GM21526 (cell line): ENCODE measurements around the gene PCGF3.
"Not testable (repeated sequence)": the region's sequence is repeated elsewhere in the genome, so short reads cannot be mapped to it uniquely, and the experiment has no call there.

Experiments
- ATAC-seq: cut with Tn5 transposase; IDR thresholded peaks from one replicate; pipeline ENCODE4 v1.9.1; 2021; ENCODE audit warnings: moderate library complexity; ENCODE audit not compliant: unreplicated experiment, low FRiP score

The PCGF3 gene

DNA sequence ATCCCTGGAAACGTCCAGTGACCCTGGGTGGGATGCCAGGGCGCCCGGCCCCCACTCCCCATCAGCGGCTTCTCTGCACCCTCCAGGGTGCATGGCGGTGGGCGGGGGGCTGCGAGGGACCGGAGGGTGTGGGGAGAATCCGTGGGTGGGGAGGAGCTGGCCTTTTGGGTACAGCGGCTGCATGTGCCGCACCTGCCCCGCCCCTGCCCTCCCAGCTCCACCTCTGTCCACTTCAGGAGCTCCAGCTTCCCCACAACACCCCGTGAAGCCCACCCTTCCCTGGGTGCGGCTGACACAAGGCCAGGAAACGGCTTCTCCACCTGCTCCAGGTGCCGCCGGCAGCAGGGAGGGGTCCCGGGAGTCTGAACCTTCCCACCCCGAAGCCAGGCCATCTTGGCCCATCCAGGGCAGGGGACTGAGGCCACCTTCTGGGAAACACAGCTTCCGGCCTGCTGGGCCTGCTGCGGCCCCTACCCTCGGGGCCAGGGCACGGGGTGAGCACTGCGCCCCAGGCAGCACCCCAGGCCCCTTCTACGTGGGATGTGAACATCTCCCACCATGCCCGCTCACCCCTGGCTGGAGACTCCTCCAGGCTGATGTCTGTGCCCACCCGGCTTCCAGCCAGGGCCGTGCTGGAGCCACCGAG is 85.7 kb downstream of the PCGF3 start:
- no peak for ATAC-seq

DNA sequence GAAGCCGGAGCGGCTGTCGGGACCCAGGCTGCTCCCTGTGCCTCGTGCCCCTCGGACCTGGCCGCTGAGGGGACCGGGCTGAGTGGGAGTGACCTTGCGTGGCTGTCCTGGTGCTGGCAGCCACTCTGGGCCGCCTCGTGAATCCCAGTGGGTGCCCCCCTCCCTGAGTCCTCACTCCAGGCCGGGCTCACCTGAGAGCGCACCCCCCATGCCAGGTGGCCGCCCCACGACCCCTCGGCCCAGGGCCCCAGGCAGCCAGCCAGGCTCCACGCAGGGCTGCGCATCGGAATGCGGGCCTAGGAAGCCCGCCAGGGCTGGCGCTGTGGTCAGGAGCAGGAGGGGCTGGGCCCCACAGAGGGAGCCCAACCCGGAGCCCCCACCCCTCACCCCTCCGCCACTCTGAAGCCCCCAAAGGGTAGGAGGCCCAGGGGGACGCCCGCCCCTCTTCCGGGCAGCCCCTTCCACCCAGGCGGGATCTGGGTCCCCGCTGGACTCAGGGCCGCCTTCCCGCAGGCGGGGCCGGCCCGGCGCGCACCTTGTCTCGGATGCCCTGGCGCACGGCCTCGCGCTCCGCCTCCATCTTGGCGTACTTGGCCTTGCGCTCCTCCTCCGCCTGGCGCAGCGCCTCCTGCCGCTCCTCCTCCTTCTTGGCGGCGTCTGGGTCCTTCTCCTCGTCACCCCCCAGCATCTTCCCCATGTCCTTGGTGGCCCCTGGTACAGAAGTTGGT is 86.4 kb downstream of the PCGF3 start:
- ATAC-seq, result no peak

DNA sequence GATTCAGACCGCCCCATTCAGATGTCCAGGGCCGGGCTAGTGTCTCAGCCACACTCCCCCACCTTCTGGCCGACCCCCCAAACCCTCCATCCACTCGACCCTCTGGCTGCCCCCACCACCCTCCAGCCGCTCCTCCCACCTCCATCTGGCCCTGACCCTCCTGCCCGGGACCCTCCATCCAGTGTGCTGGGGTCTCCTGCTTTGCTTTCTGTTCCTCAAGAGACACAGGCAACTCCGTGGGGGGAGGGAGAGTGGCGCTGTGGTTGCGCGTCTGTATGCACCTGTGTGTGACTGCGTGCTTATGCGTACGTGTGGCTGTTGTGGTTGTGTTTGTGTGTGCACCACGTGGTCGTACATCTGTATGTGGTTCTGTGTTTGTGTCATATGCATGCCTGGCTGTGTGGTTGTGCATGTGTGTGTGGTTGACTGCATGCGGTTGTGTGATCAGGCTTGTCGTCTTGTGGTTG is 87.0 kb downstream of the PCGF3 start:
- ATAC-seq, result no peak

DNA sequence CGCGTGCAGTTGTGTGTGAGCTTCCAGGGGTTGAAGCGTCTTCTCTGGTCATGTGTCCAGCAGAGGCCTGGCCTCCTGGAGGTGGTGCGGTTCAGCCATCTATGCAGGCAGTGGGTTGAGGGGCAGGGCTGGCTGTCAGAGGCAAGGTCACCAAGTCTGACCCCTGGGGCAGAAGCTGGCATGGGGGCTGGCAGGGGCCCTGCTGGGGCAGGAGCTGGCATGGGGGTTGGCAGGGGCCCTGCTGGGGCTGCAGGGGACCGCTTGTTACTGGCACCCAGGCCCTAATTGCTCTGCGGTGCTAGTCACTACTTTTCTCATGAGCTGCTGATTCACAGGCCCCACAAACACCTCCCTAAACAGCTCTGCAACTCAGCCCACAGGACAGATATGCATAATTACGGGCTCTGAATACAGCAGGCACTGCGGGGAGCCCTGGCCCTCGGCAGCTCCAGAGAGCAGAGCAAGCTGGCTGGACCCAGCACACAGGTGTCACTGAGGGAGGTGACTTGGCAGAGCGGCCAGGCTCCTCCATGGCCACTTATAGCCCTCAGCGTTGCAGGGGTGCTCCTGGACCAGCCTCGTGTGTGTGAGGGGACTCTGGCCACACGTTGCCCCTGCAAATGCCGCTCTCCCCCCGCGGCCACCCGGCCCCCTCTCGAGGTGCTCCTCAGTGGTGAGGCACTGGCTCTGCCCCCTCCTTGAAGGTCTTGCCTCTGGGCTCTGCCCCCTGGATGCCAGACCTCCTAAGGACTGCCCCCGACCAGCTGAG is 87.6 kb downstream of the PCGF3 start:
- no peak for ATAC-seq

DNA sequence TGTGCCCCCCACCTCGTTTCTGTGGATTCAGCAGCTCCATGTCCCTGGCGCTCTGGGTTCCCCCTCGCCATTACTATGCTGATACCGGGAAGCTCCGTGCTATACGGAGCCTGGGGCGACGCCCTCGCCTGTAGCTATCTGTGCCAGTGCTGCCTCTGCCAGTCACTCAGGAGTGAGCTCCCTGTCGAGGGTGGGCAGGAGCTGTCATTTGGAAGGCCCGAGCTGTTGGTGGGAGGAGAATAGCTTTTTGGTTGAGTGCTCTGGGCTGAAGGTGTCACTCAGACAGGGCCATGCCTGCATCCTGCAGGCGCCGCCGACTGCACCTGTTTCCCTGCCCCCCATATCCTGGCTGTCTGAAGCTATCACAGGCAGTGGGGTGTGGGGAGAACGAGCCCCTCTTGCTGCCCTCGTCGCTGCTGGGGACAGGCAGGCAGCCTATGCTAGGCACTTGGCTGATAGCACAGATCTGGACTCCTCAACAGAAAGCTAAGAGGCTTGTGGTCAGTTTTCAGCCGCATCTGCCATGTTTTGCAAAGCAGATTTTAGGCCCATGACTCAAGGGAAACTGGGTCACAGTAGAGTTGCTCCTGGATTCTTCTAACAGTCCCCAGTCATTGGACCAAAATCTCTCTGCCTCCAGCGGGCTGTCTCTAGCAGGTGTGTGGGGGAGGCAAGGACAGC is 88.4 kb downstream of the PCGF3 start:
- no peak for ATAC-seq

DNA sequence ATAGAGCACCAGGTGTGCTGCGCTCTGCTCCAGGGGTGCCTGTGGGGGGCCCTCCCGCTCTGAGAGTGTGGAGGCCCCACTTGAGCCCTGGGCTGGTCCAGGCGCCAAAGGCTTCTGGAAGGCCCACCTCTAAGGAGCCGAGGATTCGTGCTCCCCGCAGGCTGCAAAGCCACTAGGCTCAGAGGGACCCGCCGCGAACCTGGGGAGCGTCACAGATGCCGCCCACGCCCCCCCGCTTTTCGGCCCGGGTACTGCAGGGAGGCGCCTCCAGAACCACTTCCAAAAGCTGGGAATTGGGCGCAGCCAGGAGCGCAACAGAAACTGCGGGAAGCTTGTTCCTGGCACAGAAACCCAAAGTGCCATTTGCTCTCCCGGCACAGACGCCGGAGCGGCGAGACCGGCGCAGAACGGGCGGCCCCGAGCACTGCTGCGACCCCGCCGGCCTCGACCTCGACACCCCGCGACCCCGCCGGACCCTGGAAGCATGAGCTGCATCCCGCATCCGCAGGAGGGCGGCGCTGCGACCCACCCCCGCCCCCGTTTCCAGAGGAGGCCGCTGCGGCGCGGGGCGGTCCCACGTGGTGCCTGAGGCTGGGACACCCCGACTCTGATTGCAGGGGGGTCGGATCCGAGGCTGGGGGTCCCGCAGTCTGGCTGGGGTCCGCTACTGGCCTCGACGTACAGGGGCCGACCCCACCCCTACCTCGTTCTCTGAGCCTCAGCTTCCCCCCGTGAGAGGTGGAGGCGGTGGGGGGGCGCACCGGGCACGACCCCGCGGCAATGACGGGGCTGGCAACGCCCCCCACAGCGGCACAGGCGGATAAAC is 89.5 kb downstream of the PCGF3 start:
- ATAC-seq, result no peak

DNA sequence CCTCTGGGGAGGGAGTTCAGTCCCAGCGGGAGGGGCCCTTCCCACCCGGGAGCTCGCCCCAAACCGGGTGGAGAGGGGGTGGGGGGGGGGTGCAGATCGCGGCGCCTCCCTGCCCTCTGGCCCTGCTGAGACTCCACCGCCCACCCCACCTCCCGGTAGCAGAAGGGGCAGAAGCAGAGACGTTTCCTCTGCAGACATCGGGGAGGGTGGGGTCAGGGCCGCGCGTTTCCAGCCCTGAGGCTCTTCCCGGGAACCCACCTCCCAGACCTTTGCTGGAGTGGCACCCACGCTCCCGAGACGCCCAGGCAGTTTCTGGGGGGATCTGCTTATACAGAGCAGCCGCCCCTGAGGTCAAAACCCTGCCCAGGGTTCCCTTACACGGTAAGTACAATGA is 90.1 kb downstream of the PCGF3 start:
- ATAC-seq, result no peak

DNA sequence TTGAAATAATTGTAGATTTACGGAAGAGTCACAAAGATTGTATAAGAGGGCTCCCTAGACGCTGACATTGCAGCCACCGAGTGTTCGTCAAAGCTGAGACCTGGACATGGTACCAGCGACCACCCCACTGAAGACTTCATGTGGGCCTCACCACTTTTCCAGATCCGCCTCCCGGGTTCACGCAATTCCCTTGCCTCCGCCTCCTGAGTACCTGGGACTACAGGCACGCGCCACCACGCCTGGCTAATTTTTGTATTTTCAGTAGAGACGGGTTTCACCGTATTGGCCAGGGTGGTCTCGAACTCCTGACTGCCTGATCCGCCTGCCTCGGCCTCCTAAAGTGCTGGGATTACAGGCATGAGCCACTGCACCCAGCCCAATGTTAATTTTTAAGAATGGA is 90.6 kb downstream of the PCGF3 start:
- ATAC-seq, result no peak

DNA sequence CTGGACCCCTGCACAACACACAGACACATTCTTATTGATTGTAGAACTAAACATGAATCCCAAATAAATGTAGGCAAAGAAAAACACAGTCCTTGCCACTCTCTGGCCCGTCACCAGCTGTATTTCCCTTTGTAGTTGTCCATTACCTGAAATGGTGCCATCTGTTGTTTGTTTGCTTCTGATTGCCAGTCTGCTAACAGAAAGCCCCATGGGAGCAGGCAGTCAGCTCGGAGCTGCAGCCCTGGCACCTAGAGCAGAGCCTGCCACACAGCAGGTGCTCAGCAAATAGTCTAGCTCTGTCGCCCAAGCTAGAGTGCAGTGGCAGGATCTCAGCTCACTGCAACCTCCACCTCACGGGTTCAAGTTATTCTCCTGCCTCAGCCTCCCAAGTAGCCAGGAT is 91.4 kb downstream of the PCGF3 start:
- no peak for ATAC-seq

DNA sequence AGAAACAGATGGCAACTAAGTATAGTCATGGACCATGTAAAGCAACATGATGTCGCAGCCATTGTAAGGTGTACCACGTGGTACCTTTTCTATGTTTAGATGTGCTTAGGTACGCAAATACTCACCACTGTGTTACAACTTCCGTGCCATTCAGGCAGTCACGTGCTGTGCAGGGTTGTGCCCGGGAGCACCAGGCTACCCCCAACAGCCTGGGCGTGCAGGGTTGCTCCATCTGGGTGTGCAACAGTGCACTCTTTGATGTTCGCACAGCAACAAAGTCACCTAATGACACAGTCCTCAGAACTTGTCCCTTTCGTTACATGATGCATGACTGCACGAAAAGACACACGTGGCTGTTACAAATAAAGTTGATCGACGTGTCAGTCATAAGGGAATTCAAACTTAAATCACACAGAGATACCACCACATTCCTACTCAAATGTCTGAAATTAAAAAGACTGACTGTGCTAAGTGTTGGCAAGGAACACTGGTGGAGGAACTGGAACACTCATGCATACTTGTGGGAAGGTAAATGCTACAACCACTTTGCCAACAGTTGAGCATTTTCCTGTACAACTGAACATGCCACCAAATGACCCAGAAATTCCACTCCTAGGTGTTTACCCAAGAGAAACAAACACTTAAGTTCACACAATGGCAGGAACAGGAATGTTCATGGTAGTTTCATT is 95.9 kb downstream of the PCGF3 start:
- no peak for ATAC-seq

DNA sequence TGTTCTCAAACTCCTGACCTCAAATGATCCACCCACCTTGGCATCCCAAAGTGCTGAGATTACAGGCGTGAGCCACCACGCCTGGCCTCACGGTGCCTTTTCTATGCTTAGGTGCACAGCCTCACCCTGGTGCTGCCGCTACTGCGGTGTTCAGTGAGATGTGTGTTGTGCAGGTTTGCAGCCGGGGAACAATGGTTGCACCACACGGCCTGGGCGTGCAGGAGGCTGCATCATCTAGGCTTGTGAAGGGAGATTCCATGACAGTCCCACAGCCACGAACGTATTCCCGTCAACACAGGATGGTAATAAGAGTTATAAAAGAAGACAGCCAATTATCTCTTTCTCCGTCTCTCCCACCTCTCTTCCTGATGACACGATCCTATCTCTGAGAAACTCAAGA is 98.3 kb downstream of the PCGF3 start:
- ATAC-seq, result no peak

DNA sequence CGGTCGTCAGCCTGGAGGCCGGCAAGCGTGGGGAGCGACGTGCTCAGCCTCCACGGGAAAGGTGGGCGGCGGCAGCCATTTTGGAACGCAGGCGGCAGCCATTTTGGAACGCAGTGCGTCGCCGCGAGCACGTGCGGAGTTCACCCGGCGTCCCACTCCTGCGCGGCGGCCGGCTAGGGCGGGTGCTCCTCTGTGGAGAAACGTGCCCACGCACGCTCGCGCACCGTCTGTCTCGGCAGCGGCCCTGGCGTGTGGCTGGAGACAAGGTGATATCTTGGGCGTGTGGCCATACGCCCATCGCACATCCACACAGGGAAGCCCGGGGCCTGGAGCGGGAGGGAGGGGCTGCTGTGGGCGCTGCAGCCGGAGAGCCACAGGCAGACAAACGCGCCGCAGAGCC is 99.2 kb downstream of the PCGF3 start:
- no peak for ATAC-seq

DNA sequence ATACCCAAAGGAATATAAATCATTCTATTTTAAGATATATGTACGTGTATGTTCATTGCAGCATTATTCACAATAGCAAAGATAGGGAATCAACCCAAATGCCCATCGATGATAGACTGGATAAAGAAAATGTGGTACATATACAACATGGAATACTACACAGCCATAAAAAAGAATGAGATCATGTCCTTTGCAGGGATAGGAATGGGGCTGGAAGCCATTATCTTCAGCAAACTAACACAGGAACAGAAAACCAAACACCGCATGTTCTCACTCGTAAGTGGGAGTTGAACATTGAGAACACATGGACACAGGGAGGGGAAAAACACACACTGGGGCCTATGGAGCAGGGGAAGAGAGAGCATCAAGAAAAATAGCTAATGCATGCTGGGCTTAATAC is 101.3 kb downstream of the PCGF3 start:
- ATAC-seq, result not testable (repeated sequence)

DNA sequence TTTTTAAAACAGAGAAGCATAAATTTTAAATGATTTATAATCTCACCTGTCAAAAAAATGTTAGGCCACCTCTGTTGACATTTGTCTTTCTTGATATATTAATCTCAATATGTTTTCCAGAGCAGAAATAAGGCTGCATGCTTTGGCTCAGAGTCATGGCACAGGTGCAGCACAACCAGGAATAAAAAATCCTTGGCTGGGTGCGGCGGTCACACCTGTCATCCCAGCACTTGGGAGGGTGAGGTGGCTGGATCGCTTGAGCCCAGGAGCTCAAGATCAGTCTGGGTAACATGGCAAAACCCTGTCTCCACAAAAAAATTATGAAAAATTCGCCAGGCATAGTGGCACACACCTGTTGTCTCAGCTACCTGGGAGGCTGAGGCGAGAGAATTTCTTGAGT is 102.2 kb downstream of the PCGF3 start:
- ATAC-seq, result no peak

DNA sequence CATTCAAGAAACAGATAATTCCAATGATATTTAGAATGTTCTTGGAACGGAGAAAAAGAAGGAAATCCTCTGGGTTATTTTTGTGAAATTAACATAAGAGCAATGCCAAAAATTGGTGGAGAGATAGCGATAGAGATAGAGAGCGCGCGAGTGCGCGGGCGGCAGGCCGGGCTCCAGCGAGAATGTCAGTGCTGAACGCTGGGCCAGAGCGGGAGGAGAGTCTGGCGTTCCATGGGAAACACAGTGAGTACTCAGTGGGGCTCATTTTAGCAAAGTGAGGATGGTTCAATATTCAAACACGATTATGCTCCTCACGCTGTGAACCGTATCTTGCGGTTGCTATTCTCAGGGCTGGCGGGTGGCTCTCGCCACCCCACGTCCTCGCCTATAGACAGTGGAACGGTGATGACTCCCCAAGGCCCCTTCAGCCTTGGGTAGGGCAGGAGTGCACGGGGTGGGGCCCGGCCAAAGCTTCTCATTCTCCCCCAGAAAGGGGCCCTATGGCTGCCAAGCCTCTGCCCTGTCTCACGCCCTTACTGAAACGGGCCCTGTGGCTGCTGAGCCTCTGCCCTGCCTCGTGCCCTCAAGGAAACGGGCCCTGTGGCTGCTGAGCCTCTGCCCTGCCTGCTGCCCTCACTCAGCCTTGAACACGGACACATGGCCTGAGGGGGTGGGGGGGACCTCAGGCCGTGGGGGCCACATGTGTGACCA is 103.4 kb downstream of the PCGF3 start:
- ATAC-seq, result no peak

DNA sequence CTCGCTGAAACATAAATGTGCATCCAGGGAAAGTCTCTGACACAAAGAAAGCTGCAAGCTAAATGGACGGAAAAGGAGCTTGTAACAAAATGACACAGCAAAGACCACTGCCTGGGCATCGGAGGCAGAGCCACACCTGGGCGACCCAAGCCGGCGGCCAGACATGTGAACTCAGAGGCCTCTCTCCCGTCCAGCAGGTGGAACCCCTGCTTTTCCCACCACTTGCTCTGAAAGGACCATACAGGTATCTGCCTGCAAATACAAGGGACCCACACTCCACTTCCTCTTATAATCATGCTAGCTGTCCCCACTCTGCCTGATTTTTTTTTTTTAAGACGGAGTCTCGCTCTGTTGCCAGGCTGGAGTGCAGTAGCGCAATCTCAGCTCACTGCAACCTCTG is 108.3 kb downstream of the PCGF3 start:
- no peak for ATAC-seq

DNA sequence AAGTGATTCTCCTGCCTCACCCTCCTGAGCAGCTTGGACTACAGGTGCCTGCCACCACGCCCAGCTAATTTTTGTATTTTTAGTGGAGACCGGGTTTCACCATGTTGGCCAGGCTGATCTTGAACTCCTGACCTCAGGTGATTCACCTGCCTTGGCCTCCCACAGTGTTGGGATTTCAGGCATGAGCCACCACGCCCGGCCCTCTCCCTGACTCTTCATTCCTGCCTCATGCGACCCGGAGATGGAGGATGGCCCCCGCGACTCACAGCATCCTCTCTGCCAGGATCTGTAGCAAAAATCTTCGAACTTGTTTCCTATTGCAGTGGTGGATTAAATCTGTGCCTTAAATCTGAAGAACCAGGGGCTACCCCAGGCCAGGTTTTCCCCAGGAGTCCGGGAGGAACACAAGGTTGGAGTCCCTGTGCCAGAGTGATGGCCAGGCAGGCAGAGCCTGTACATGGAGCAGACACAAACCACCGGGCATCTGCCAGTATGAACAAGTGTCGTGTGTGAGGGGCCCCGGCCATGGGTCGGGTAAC is 108.7 kb downstream of the PCGF3 start:
- ATAC-seq, result no peak

DNA sequence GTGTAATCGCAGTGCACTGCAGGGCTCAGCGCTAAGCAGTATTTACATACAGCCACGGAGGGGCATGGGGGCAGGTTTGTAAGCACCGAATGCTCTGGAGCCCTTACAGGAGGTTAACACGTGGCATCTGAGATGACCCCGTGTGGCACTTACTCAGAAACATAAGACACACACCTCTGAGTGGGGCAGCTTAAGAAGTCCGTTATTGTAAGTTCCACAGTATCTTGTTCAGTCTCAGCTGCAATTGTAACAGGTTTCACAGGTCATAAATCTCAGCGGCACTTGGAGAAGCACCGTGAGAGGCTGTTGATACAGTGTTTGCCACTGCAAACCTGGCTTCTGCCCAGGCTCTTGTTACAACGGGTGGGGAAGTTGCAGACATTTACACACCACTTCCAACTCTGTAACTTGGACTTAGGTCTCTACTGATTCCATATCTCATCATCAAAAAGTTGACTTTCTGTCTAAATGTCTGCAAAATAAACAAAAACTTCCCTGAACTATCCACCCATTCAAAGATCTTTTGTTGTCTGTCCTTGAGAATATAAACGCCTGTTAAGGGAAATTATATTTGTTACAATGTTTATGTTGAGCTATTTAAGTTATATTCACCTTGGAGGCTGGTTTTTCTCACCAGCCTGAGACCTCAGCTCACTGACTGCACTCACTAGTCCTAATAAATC is 110.0 kb downstream of the PCGF3 start:
- no peak for ATAC-seq
